HAP-1 (cell line): ENCODE results near the gene BOD1.

Source experiments
- DNase-seq, 2 experiments: peaks; one replicate each; pipeline ENCODE4 v3.0.0-alpha.2; 2016 to 2020; ENCODE audit warnings: low spot score in 2 of 2
- H3K27me3 ChIP-seq: fragments of 250-450 bp; sonication (Bioruptor Pico); 2 replicates; pipeline ENCODE4 v1.5.1; 2020; ENCODE audit warnings: low read depth, mild to moderate bottlenecking, moderate library complexity
- H3K36me3 ChIP-seq: fragments of 250-450 bp; sonication (Bioruptor Pico); replicated peaks from 2 replicates; pipeline ENCODE4 v1.5.1; 2020; ENCODE audit warnings: mild to moderate bottlenecking
- H3K4me1 ChIP-seq: fragments of 250-450 bp; sonication (Bioruptor Pico); 2 replicates; pipeline ENCODE4 v1.5.1; 2020; ENCODE audit warnings: mild to moderate bottlenecking
- H3K4me3 ChIP-seq: fragments of 250-450 bp; sonication (Bioruptor Pico); 2 replicates; pipeline ENCODE4 v1.5.1; 2020; ENCODE audit warnings: mild to moderate bottlenecking, moderate library complexity
- H3K9me3 ChIP-seq: fragments of 250-450 bp; sonication (Bioruptor Pico); 2 replicates; pipeline ENCODE4 v1.5.1; 2020; ENCODE audit warnings: mild to moderate bottlenecking, moderate library complexity
- in situ Hi-C: fragments of 300-500 bp; cut with MboI; formaldehyde crosslinking; loops from 3 replicates; pipeline ENCODE4 v1.14.3; 2020; ENCODE audit warnings: low sequenced_read_pairs, inconsistent platforms, mixed read lengths

BOD1 gene

GRCh38 chr5:173630724-173631365 lies 14.4 kb upstream of the BOD1 start:
- in situ Hi-C loops, result no loop called here
- no peak for DNase-seq
- Histone ChIP-seq H3K4me3 (no peak overlapping the region), H3K36me3 (no peaks in the 10 kb centered on the region), H3K4me1 (no peaks in the 10 kb centered on the region), H3K9me3 (no peaks in the 10 kb centered on the region), H3K27me3 (no peaks in the 10 kb centered on the region)

DNA sequence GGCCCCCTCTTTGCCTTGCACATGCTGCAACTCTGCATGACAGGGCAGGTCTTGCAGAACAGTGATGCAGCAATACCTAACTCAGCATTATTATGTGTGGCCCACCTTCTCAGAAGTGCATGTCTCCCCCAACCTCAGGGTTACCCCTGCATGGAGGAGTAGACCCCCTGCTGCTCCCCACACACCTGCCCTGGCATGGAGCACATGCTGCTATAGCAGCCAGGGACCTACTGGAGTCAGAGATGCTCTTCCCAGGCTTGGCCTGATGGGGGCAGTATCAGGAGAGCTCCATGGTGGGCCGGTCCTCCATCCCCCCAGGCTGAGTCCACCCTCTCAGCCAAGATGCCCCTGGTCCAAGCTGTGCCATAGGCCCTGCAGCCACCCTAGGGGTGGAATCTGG lies 13.2 kb upstream of the BOD1 start:
- Histone ChIP-seq H3K36me3 (no peaks in the 10 kb centered on the region), H3K9me3 (no peaks in the 10 kb centered on the region), H3K4me1 (no peaks in the 10 kb centered on the region), H3K4me3 (no peak overlapping the region), H3K27me3 (no peaks in the 10 kb centered on the region)
- peak in 1 of 2 experiments; percentile 54 for DNase-seq
- in situ Hi-C loops, result loop anchor here (10.0 kb wide), 1 partner anchor 685 kb away; no protein-coding TSS in a partner anchor

- H3K27me3 ChIP-seq, result no peaks in the 10 kb centered on the region
- DNase-seq, result no peak
- H3K4me1 ChIP-seq, result no peaks in the 10 kb centered on the region
- H3K36me3 ChIP-seq, result no peaks in the 10 kb centered on the region
- H3K9me3 ChIP-seq, result no peaks in the 10 kb centered on the region
- no peak overlapping the region for H3K4me3 ChIP-seq
- in situ Hi-C loops, result loop anchor here (10.0 kb wide), 1 partner anchor 686 kb away; no protein-coding TSS in a partner anchor
Observed at GRCh38 chr5:173628501-173628900, 12.1 kb upstream of the BOD1 start.

GRCh38 chr5:173627860-173628392 lies 11.5 kb upstream of the BOD1 start:
- Histone ChIP-seq H3K27me3 (no peaks in the 10 kb centered on the region), H3K9me3 (no peaks in the 10 kb centered on the region), H3K4me3 (no peak overlapping the region), H3K36me3 (no peaks in the 10 kb centered on the region), H3K4me1 (no peaks in the 10 kb centered on the region)
- in situ Hi-C loops, result loop anchor here (10.0 kb wide), 1 partner anchor 687 kb away; no protein-coding TSS in a partner anchor
- DNase-seq, result no peak

DNA sequence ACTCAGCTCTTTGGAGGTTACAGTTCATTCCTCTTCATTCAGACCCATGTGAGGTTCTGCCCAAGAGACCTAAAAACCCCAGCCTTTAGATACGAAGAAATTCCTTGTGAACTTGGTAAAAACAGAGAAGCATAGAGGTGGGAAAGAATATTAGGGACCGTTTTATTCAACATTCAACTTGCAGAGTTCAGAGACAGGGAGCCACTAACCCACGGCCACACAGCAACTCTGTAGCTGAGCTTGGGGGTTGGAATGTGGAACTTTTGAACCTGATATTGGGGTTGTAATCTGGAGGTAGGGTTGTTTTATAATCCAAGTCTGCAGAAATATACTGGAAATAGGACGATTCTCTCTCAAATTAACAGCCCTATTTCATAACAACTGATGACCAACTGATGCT lies 10.8 kb upstream of the BOD1 start:
- Histone ChIP-seq H3K27me3 (no peaks in the 10 kb centered on the region), H3K36me3 (no peaks in the 10 kb centered on the region), H3K4me1 (no peaks in the 10 kb centered on the region), H3K9me3 (no peaks in the 10 kb centered on the region), H3K4me3 (no peak overlapping the region)
- no peak for DNase-seq
- in situ Hi-C loops, result loop anchor here (10.0 kb wide), 1 partner anchor 688 kb away; no protein-coding TSS in a partner anchor

- Histone ChIP-seq H3K36me3 (no peaks in the 10 kb centered on the region), H3K4me3 (no peak overlapping the region), H3K4me1 (no peaks in the 10 kb centered on the region), H3K27me3 (no peaks in the 10 kb centered on the region), H3K9me3 (no peaks in the 10 kb centered on the region)
- in situ Hi-C loops, result loop anchor here (10.0 kb wide), 1 partner anchor 688 kb away; no protein-coding TSS in a partner anchor
- DNase-seq, result no peak
Observed at GRCh38 chr5:173626505-173626820, 10.0 kb upstream of the BOD1 start.

DNA sequence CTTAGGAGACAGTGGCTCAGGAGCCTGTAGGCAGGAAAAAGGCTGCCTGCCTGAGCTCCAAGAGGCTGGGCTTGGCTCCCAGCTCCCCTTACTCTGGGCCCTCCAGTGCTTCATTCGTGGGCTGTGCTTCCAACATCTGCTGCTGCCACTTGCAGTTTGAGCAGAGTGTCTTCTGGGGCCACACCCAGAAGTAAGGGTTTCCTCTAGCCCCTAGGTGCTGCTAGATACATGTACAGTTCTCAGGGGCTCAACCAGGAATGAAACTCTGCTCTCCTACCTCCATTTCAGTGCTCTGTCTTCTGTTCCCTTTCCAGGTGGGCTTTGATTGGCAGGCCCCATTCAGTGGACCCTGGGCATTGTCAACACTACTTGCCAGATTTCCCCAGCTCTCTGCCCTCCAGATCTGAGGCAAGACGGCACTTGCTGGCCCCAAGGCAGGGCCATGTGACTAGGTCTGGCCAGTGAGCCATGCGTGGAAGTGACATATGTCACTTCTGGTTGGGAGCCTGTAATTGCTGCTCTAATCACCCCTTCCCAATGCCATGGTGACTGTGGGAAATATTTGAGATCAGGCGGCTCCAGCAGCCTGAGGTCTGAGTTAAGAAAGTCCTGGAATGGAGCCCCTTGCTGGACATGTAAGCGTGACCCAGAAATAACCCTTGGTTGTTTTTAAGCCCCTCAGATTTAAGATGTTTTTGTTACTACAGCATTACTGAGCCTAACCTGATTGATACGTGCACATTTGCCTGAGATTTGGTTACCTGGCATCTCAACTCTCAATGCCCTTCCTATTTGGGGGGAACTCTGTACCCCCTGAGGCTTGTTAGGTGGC lies 9.4 kb upstream of the BOD1 start:
- Histone ChIP-seq H3K36me3 (no peaks in the 10 kb centered on the region), H3K4me1 (no peaks in the 10 kb centered on the region), H3K4me3 (no peak overlapping the region), H3K9me3 (no peaks in the 10 kb centered on the region), H3K27me3 (no peaks in the 10 kb centered on the region)
- in situ Hi-C loops, result loop anchor here (10.0 kb wide), 1 partner anchor 689 kb away; no protein-coding TSS in a partner anchor
- DNase-seq, result no peak

GRCh38 chr5:173625261-173625660 lies 8.8 kb upstream of the BOD1 start:
- in situ Hi-C loops, result loop anchor here (10.0 kb wide), 1 partner anchor 690 kb away; no protein-coding TSS in a partner anchor
- no peak for DNase-seq
- Histone ChIP-seq H3K9me3 (no peaks in the 10 kb centered on the region), H3K4me1 (no peaks in the 10 kb centered on the region), H3K27me3 (no peaks in the 10 kb centered on the region), H3K4me3 (no peak overlapping the region), H3K36me3 (no peaks in the 10 kb centered on the region)

GRCh38 chr5:173624282-173624681 lies 7.8 kb upstream of the BOD1 start:
- no peak overlapping the region for H3K4me3 ChIP-seq
- H3K36me3 ChIP-seq, result no peaks in the 10 kb centered on the region
- no peak for DNase-seq
- no peaks in the 10 kb centered on the region for H3K4me1 ChIP-seq
- H3K9me3 ChIP-seq, result no peaks in the 10 kb centered on the region
- H3K27me3 ChIP-seq, result no peaks in the 10 kb centered on the region
- in situ Hi-C loops, result loop anchor here (5.0 to 10.0 kb wide), 2 partner anchors 348 to 691 kb away; no protein-coding TSS in a partner anchor

GRCh38 chr5:173623789-173624188 lies 7.3 kb upstream of the BOD1 start:
- H3K4me3 ChIP-seq, result no peak overlapping the region
- H3K9me3 ChIP-seq, result no peaks in the 10 kb centered on the region
- in situ Hi-C loops, result loop anchor here (5.0 to 10.0 kb wide), 2 partner anchors 349 to 691 kb away; no protein-coding TSS in a partner anchor
- no peaks in the 10 kb centered on the region for H3K36me3 ChIP-seq
- H3K4me1 ChIP-seq, result no peaks in the 10 kb centered on the region
- no peak for DNase-seq
- no peaks in the 10 kb centered on the region for H3K27me3 ChIP-seq

GRCh38 chr5:173623296-173623771 lies 6.9 kb upstream of the BOD1 start:
- no peak overlapping the region for H3K4me3 ChIP-seq
- H3K27me3 ChIP-seq, result no peaks in the 10 kb centered on the region
- DNase-seq, result no peak
- no peaks in the 10 kb centered on the region for H3K36me3 ChIP-seq
- in situ Hi-C loops, result loop anchor here (5.0 to 10.0 kb wide), 2 partner anchors 349 to 691 kb away; no protein-coding TSS in a partner anchor
- H3K4me1 ChIP-seq, result no peaks in the 10 kb centered on the region
- H3K9me3 ChIP-seq, result no peaks in the 10 kb centered on the region

GRCh38 chr5:173622183-173623047 lies 6.0 kb upstream of the BOD1 start:
- in situ Hi-C loops, result loop anchor here (5.0 to 10.0 kb wide), 2 partner anchors 350 to 692 kb away; no protein-coding TSS in a partner anchor
- Histone ChIP-seq H3K36me3 (no peaks in the 10 kb centered on the region), H3K4me3 (no peak overlapping the region), H3K9me3 (no peaks in the 10 kb centered on the region), H3K4me1 (no peaks in the 10 kb centered on the region), H3K27me3 (no peaks in the 10 kb centered on the region)
- no peak for DNase-seq

GRCh38 chr5:173620784-173621183 lies 4.3 kb upstream of the BOD1 start:
- no peaks in the 10 kb centered on the region for H3K9me3 ChIP-seq
- no peak overlapping the region for H3K4me3 ChIP-seq
- no peak for DNase-seq
- H3K36me3 ChIP-seq, result peaks cover 3% of the 10 kb centered on the region
- in situ Hi-C loops, result loop anchor here (5.0 to 10.0 kb wide), 2 partner anchors 352 to 694 kb away; no protein-coding TSS in a partner anchor
- peaks cover 3% of the 10 kb centered on the region; the same call in 1 of the 2 replicates for H3K4me1 ChIP-seq
- H3K27me3 ChIP-seq, result no peaks in the 10 kb centered on the region
